HG02885 (cell line): Measurements from ENCODE around the gene RIPOR2.
"Not testable (repeated sequence)": the region's sequence is repeated elsewhere in the genome, so short reads cannot be mapped to it uniquely, and the experiment has no call there.

Source experiments
- ATAC-seq: cut with Tn5 transposase; IDR thresholded peaks from one replicate; pipeline ENCODE4 v1.9.1; 2021; ENCODE audit warnings: mild to moderate bottlenecking; ENCODE audit not compliant: unreplicated experiment, poor library complexity

RIPOR2 gene

GRCh38 chr6:24927277-24927955 lies 8.3 kb downstream of the RIPOR2 start:
- no peak for ATAC-seq

- ATAC-seq, result not testable (repeated sequence)
These were observed 9.1 kb downstream of the RIPOR2 start for GRCh38 chr6:24926647-24927046.

DNA sequence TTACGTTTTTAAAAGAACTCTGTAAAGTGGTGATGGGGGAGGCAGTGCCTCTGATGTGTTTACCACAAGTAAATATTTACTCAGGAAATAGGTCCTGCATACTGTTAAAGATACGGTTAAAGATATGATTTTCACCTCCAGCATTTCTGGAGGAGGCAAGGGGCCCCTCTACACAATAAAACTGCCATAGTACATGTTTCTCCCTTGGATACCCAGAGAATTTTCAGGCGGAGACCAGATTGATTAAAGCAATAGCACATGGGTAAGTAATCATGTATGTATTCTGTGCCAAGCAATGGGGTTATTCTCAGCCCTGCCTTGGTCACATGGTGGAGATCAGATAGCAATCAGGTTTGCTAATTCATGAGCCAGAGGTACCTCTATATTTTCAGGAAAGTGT lies 9.6 kb downstream of the RIPOR2 start:
- ATAC-seq, result no peak

DNA sequence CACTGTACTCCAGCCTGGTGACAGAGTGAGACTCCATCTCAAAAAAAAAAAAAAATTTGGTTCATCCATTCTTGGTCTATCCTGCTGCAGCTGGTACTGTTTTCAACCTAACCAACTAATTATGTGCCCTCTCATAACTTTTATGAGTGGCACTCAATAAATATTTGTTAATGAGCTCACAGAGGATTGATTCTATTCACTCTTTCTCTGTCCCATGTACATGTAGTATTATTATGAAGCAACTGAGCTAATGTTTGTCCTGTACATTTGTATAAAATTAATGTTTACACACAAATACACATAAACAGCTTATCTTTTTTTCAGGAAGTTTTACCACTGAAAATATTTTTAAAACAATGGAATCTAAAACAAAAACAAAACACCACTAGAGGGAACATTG lies 10.1 kb downstream of the RIPOR2 start:
- no peak for ATAC-seq

- no peak for ATAC-seq
These were observed 11.0 kb downstream of the RIPOR2 start for GRCh38 chr6:24924580-24925356.

DNA sequence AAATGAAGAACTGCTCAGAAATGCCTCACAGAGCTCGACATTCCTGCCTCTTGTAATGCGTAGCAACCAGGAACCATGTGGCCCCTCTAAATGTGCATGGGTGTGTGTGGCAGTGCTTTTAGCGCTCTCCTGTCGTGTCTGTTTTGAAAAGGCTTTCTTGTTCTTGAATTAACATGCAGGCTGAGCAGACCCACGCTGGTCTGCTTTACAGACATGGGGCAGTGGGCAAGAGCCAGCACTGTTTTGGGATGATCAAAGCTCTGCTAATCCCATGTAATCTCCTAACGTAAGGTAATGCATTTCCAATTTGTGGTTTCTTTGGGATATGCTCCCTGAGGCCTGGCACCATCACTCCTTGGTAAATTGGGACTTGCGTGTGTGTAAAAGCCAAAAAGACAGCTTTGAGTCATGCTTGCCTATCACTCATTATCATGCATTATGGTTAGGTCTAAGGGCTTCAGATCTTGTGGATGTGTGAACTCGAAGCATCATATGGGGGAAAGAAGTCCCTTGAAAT lies 11.8 kb downstream of the RIPOR2 start:
- no peak for ATAC-seq

- ATAC-seq, result no peak
These were observed 12.9 kb downstream of the RIPOR2 start for GRCh38 chr6:24922814-24923213.

DNA sequence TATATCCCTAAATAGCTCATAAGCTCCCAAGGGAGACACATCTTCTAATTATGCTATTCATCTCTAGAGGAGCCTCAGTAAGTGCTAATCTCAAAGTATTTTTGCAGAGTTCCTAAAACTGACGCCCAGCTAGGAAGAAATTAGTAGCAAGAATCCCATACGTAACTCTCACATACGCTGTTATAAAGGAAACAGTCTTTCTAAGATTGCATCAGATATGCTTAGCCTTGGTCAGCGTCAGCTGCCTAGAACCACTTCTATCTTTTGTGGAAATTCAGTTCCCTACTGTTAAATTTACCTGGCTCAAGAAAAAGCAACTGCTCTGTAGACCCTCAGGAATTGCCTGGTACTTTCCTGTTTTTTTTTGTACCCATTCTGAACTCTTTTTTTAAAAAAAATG lies 13.6 kb downstream of the RIPOR2 start:
- no peak for ATAC-seq

DNA sequence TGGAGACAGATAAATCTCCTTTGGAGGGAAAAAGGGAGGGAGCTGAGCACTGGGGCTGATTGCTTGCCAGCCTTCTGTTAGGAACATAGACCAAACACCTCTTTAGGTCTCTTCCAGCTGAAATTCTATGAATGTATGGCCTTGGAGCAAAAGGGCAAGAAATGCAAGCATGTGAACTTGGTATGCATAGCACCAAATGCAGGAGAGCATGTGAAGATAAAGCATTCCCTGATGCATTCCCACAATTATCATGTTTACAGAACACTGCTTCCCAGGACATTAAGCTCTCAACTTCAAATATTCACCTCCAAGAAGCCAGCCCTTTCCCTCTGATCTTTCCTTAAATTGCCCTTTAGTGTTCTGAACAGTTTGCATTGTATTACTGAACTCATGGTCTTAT lies 15.6 kb downstream of the RIPOR2 start:
- no peak for ATAC-seq

DNA sequence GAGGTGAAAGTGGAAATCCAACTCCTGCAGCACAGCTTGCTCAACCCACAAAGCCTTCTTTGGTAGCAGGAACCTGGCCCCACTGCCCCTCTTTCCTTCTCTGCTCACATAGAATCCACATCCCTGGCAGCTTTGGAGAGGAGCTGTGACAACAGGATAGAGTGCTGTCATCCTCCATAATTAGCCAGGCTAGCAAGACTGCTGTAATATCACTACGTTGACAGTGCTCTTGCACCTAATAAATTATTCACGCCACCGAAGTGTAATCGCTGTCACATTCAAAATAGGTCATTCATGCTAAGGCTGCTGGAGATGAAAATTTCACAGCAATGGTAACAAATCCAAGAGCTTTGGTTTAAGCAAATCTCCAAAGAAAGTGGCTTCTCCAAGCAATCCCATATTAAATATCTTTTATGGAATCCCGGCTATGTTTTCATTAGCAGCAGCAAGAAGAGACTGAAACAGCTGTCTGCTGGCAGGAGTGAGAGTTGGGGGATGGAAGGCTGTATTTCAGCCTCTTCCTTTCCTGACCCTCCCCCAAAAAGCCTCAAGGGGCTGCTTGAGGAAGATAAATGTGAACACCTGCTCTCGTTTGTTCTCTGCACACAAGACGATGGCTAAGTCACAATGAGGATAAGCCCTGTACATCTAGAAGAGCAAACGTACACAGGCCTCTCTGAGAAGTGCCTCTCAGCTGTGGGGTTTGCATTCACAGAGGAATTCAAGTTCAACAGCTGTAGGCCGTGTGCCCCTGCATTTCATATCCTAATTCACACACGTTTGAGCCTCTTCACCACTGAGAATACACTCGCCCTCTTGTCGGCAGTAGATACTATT lies 16.5 kb downstream of the RIPOR2 start:
- peak; percentile 56 for ATAC-seq

GRCh38 chr6:24918641-24919055 lies 17.1 kb downstream of the RIPOR2 start:
- ATAC-seq, result no peak

- ATAC-seq, result no peak
These were observed 19.3 kb downstream of the RIPOR2 start for GRCh38 chr6:24916496-24916895.

DNA sequence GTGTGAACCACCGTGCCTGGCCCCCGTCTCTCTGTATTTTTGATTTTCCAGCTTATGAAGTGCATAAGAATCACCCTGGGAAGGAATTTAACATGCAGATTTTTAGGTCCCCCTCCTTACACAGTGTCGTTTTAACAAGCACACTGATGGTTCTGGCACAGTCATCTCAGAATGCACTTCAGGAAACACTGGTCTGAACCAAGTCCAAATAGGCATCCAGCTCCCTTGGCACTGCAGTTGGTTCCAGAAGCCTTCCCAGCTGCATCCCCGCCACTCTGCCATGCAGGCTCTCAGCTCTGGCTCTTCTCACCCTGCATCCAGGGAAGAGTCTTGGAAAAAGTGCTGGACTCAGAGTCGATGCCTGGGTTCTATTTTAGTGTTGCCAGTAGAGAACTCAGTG lies 20.1 kb downstream of the RIPOR2 start:
- no peak for ATAC-seq

- ATAC-seq, result not testable (repeated sequence)
These were observed 21.7 kb downstream of the RIPOR2 start for GRCh38 chr6:24914082-24914481.

- no peak for ATAC-seq
These were observed 23.9 kb downstream of the RIPOR2 start for GRCh38 chr6:24911796-24912382.

GRCh38 chr6:24910961-24911725 lies 24.6 kb downstream of the RIPOR2 start:
- ATAC-seq, result peak; percentile 31

- ATAC-seq, result peak; percentile 57
These were observed 25.3 kb downstream of the RIPOR2 start for GRCh38 chr6:24910331-24910960.

- ATAC-seq, result no peak
These were observed 26.2 kb downstream of the RIPOR2 start for GRCh38 chr6:24909241-24910216.
